Fibroblast of lung (primary cell): ENCODE data around the gene SELENBP1. TPM values are rescaled to one million over a fixed set of nuclear protein-coding genes. Genes with fewer than 3 reads are reported as not detected.

ENCODE experiments used
- DNase-seq, 2 donors: peaks; one replicate each; pipeline versions ENCODE4 v3.0.0 to v3.0.0-alpha.2; 2010; ENCODE audit warnings: low read depth in 2 of 2
- H2AFZ ChIP-seq: 2 replicates; pipeline ENCODE4 v1.5.1; 2012; ENCODE audit warnings: low read length, control low read depth, inconsistent platforms
- H3K27ac ChIP-seq: 2 replicates; pipeline ENCODE4 v1.5.1; 2011; ENCODE audit warnings: low read length, control low read depth; ENCODE audit not compliant: insufficient read depth
- H3K27me3 ChIP-seq: 2 replicates; pipeline ENCODE4 v1.5.1; 2011; ENCODE audit warnings: mild to moderate bottlenecking, low read length; ENCODE audit not compliant: control insufficient read depth, insufficient read depth
- H3K36me3 ChIP-seq: 2 replicates; pipeline ENCODE4 v1.5.1; 2011; ENCODE audit warnings: low read length; ENCODE audit not compliant: control insufficient read depth, insufficient read depth
- H3K4me1 ChIP-seq: 2 replicates; pipeline ENCODE4 v1.5.1; 2011; ENCODE audit warnings: low read length; ENCODE audit not compliant: control insufficient read depth, insufficient read depth; ENCODE audit errors: extremely low read depth
- H3K4me2 ChIP-seq: 2 replicates; pipeline ENCODE4 v1.5.1; 2011; ENCODE audit warnings: low read length, control low read depth; ENCODE audit not compliant: insufficient read depth; ENCODE audit errors: extremely low read depth
- H3K4me3 ChIP-seq, 4 experiments: fragments of 200-600 bp in 1 of 4; sonication (generic) in 1 of 4; replicated peaks in 1 of 4; 2 replicates each; pipeline ENCODE4 v1.5.1; 2011 to 2016; ENCODE audit warnings: low read length in 4 of 4, low read depth in 3 of 4, mild to moderate bottlenecking in 3 of 4, control low read depth in 2 of 4, inconsistent platforms in 1 of 4, mixed read lengths in 1 of 4; ENCODE audit not compliant: insufficient read depth in 1 of 4; ENCODE audit errors: control extremely low read depth in 1 of 4
- H3K79me2 ChIP-seq: 2 replicates; pipeline ENCODE4 v1.5.1; 2012; ENCODE audit warnings: mild to moderate bottlenecking, low read length, inconsistent platforms; ENCODE audit not compliant: control insufficient read depth, insufficient read depth
- H3K9ac ChIP-seq: 2 replicates; pipeline ENCODE4 v1.5.1; 2011; ENCODE audit warnings: mild to moderate bottlenecking, low read length, control low read depth; ENCODE audit not compliant: insufficient read depth
- H3K9me3 ChIP-seq: 2 replicates; pipeline ENCODE4 v1.5.1; 2012; ENCODE audit warnings: low read depth, low read length; ENCODE audit not compliant: control insufficient read depth, insufficient read depth
- H4K20me1 ChIP-seq: 2 replicates; pipeline ENCODE4 v1.5.1; 2011; ENCODE audit warnings: low read length; ENCODE audit not compliant: control insufficient read depth, insufficient read depth; ENCODE audit errors: extremely low read depth
- CTCF ChIP-seq, 2 donors: IDR thresholded peaks in 1 of 2; conservative IDR thresholded peaks in 1 of 2; 1 replicate in 1 of 2; 2 replicates in 1 of 2; pipeline ENCODE4 v1.5.1; 2011 to 2012; ENCODE audit warnings: low read length in 2 of 2, control low read depth in 1 of 2, inconsistent platforms in 1 of 2, low read depth in 1 of 2, mild to moderate bottlenecking in 1 of 2
- EZH2 ChIP-seq: IDR thresholded peaks from 2 replicates; pipeline ENCODE4 v1.5.1; 2012; ENCODE audit warnings: low read length, control low read depth, mild to moderate bottlenecking; ENCODE audit errors: missing control alignments
- polyA plus RNA-seq, 2 donors: library from polyadenylated mRNA; depleted of rRNA in 1 of 2; stranded (reverse) in 1 of 2; unstranded in 1 of 2; fragments of >200 nt; gene quantifications; 2 replicates each; pipeline ENCODE4 v1.2.1, GENCODE V29; 2011 to 2012; ENCODE audit warnings: missing spikeins in 1 of 2
- total RNA-seq: library from RNA; depleted of rRNA; stranded (reverse); fragments of >200 nt; gene quantifications from 2 replicates; pipeline ENCODE4 v1.2.1, GENCODE V29; 2014

Gene SELENBP1
- total and polyA plus RNA-seq, 2 donors (not counting 1 experiment from before 2014, with no cell fraction given): 65.9 to 85.4 TPM

GRCh38 chr1:151386002-151386401 is 13.5 kb upstream of the SELENBP1 start:
- H2AFZ ChIP-seq: no peak overlapping the region
- H3K4me2 ChIP-seq: no peak overlapping the region
- H3K9ac ChIP-seq: no peak overlapping the region
- H4K20me1 ChIP-seq: no peaks in the 10 kb centered on the region
- H3K36me3 ChIP-seq: no peaks in the 10 kb centered on the region
- no peaks in the 10 kb centered on the region for H3K9me3 ChIP-seq
- H3K79me2 ChIP-seq: no peaks in the 10 kb centered on the region
- TF ChIP-seq EZH2: no peak
- TF ChIP-seq CTCF (conservative IDR thresholded peaks at IDR 0.05 in 1 of 2, IDR thresholded peaks at IDR 0.05 in 1 of 2; ENCODE audit: low read depth in 1 of 2, low read length in 2 of 2): no peak
- no peaks in the 10 kb centered on the region for H3K4me1 ChIP-seq
- no peak overlapping the region for H3K27ac ChIP-seq
- peaks cover 6% of the 10 kb centered on the region for H3K27me3 ChIP-seq
- H3K4me3 ChIP-seq: no peak overlapping the region
- DNase-seq: no peak

DNA sequence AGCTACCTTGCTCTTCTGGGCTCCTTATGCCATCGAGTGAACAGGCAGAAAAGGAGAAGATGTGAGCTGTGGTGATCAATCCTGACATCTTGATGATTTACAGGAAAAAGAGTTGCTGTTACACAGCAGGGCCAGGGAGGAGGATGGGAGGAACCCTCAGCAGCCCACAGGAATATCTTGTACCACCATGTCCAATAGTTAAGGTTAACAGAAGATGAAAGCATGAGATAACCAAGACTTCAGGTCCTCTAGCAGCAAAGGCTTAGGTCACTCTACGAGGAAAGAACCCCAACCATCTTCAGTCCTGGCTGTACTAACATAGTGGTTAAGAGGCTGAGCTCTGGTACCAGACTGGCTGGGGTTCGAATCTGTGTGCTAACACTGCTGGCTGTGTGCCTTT is 12.1 kb upstream of the SELENBP1 start:
- Histone ChIP-seq H3K4me3 (no peak overlapping the region), H3K4me1 (no peaks in the 10 kb centered on the region), H3K79me2 (no peaks in the 10 kb centered on the region), H4K20me1 (no peaks in the 10 kb centered on the region), H2AFZ (no peak overlapping the region), H3K9ac (no peak overlapping the region), H3K36me3 (no peaks in the 10 kb centered on the region), H3K4me2 (no peak overlapping the region), H3K9me3 (no peaks in the 10 kb centered on the region), H3K27me3 (peaks cover 7% of the 10 kb centered on the region), H3K27ac (no peak overlapping the region)
- TF ChIP-seq EZH2: no peak
- no peak for TF ChIP-seq CTCF (conservative IDR thresholded peaks at IDR 0.05 in 1 of 2, IDR thresholded peaks at IDR 0.05 in 1 of 2; ENCODE audit: low read depth in 1 of 2, low read length in 2 of 2)
- DNase-seq: no peak

- TF ChIP-seq CTCF (conservative IDR thresholded peaks at IDR 0.05 in 1 of 2, IDR thresholded peaks at IDR 0.05 in 1 of 2; ENCODE audit: low read depth in 1 of 2, low read length in 2 of 2) (no peak), EZH2 (no peak)
- no peaks in the 10 kb centered on the region for H3K4me1 ChIP-seq
- H3K4me3 ChIP-seq: no peak overlapping the region
- DNase-seq: no peak
- no peak overlapping the region for H3K27ac ChIP-seq
- no peaks in the 10 kb centered on the region for H3K79me2 ChIP-seq
- H3K27me3 ChIP-seq: peaks cover 7% of the 10 kb centered on the region
- H2AFZ ChIP-seq: no peak overlapping the region
- no peak overlapping the region for H3K4me2 ChIP-seq
- H3K9me3 ChIP-seq: no peaks in the 10 kb centered on the region
- no peaks in the 10 kb centered on the region for H3K36me3 ChIP-seq
- H3K9ac ChIP-seq: no peak overlapping the region
- no peaks in the 10 kb centered on the region for H4K20me1 ChIP-seq
Measured at GRCh38 chr1:151377150-151377884, 4.8 kb upstream of the SELENBP1 start.
